Effector memory CD8-positive, alpha-beta T cell (primary cell): ENCODE data around the gene JUND.

Experiments
- ATAC-seq: fragments of 150-1000 bp; cut with Tn5 transposase; replicated peaks from 2 replicates; pipeline ENCODE4 v1.10.0; 2021; ENCODE audit warnings: mild to moderate bottlenecking, moderate library complexity
- DNase-seq, 3 experiments: peaks; one replicate each; pipeline ENCODE4 v3.0.0; 2021
- H3K27ac Mint-ChIP-seq, 2 donors: one replicate each; pipeline ENCODE4 v1.8.0; 2022; ENCODE audit warnings: mild to moderate bottlenecking in 2 of 2, mixed read lengths in 2 of 2, moderate library complexity in 2 of 2
- H3K27me3 Mint-ChIP-seq, 2 donors: one replicate each; pipeline ENCODE4 v1.8.0; 2022; ENCODE audit warnings: mixed read lengths in 2 of 2
- H3K36me3 Mint-ChIP-seq: one replicate; pipeline ENCODE4 v1.8.0; 2022; ENCODE audit warnings: mild to moderate bottlenecking, moderate library complexity, mixed read lengths; ENCODE audit not compliant: insufficient read depth
- H3K4me1 Mint-ChIP-seq, 2 donors: one replicate each; pipeline ENCODE4 v1.8.0; 2022; ENCODE audit warnings: low read depth in 2 of 2, mixed read lengths in 2 of 2
- H3K4me3 Mint-ChIP-seq, 2 donors: one replicate each; pipeline ENCODE4 v1.8.0; 2022; ENCODE audit warnings: mild to moderate bottlenecking in 2 of 2, mixed read lengths in 2 of 2, moderate library complexity in 2 of 2
- H3K9me3 Mint-ChIP-seq, 2 donors: one replicate each; pipeline ENCODE4 v1.8.0; 2022; ENCODE audit warnings: mixed read lengths in 2 of 2

The JUND gene

GRCh38 chr19:18252370-18252717 is 29.1 kb downstream of the JUND start:
- ATAC-seq (no peak), DNase-seq (no peak)
- H3K27me3 Mint-ChIP-seq = peaks cover 23 to 57% of the 10 kb centered on the region in 2 donors
- H3K36me3 Mint-ChIP-seq = peaks cover 8% of the 10 kb centered on the region
- H3K9me3 Mint-ChIP-seq = no peaks in the 10 kb centered on the region
- H3K27ac Mint-ChIP-seq = no peak overlapping the region
- H3K4me1 Mint-ChIP-seq = peaks cover 3 to 6% of the 10 kb centered on the region in 2 donors
- H3K4me3 Mint-ChIP-seq = no peak overlapping the region

GRCh38 chr19:18251587-18252369 is 29.6 kb downstream of the JUND start:
- Mint-ChIP-seq H3K9me3 (no peaks in the 10 kb centered on the region), H3K4me1 (peaks cover 3 to 6% of the 10 kb centered on the region in 2 donors), H3K27me3 (peaks cover 23 to 57% of the 10 kb centered on the region in 2 donors), H3K27ac (no peak overlapping the region), H3K4me3 (no peak overlapping the region), H3K36me3 (peaks cover 8% of the 10 kb centered on the region)
- ATAC-seq = peak; percentile 89
- peak; percentile 82 to 84 (median 82) for DNase-seq

GRCh38 chr19:18249834-18250233 is 31.6 kb downstream of the JUND start:
- no peak overlapping the region for H3K27ac Mint-ChIP-seq
- H3K4me3 Mint-ChIP-seq = no peak overlapping the region
- no peaks in the 10 kb centered on the region for H3K9me3 Mint-ChIP-seq
- peaks cover 3% of the 10 kb centered on the region in 2 donors for H3K4me1 Mint-ChIP-seq
- H3K27me3 Mint-ChIP-seq = peaks cover 17 to 48% of the 10 kb centered on the region in 2 donors
- peaks cover 8% of the 10 kb centered on the region for H3K36me3 Mint-ChIP-seq
- DNase-seq (no peak), ATAC-seq (no peak)

- no peaks in the 10 kb centered on the region for H3K4me1 Mint-ChIP-seq
- ATAC-seq (no peak), DNase-seq (no peak)
- no peaks in the 10 kb centered on the region for H3K9me3 Mint-ChIP-seq
- no peak overlapping the region for H3K4me3 Mint-ChIP-seq
- peaks cover 13% of the 10 kb centered on the region in 2 donors for H3K27me3 Mint-ChIP-seq
- H3K27ac Mint-ChIP-seq = no peak overlapping the region
- no peaks in the 10 kb centered on the region for H3K36me3 Mint-ChIP-seq
Observed at GRCh38 chr19:18245297-18245696, 36.1 kb downstream of the JUND start.

- Mint-ChIP-seq H3K36me3 (no peaks in the 10 kb centered on the region), H3K4me1 (no peaks in the 10 kb centered on the region), H3K9me3 (no peaks in the 10 kb centered on the region), H3K4me3 (no peak overlapping the region), H3K27me3 (peaks cover 34 to 38% of the 10 kb centered on the region in 2 donors), H3K27ac (no peak overlapping the region)
- ATAC-seq (no peak), DNase-seq (no peak)
Observed at GRCh38 chr19:18239303-18239702, 42.1 kb downstream of the JUND start.

- H3K27me3 Mint-ChIP-seq = peaks cover 67 to 84% of the 10 kb centered on the region in 2 donors
- no peak overlapping the region for H3K27ac Mint-ChIP-seq
- H3K4me1 Mint-ChIP-seq = peaks cover 0 to 9% of the 10 kb centered on the region in 2 donors
- H3K36me3 Mint-ChIP-seq = no peaks in the 10 kb centered on the region
- peaks cover 2 to 7% of the 10 kb centered on the region in 2 donors for H3K9me3 Mint-ChIP-seq
- DNase-seq (no peak), ATAC-seq (no peak)
- no peak overlapping the region for H3K4me3 Mint-ChIP-seq
Observed at GRCh38 chr19:18234194-18234593, 47.2 kb downstream of the JUND start.

GRCh38 chr19:18233224-18233825 is 48.1 kb downstream of the JUND start:
- Mint-ChIP-seq H3K36me3 (no peaks in the 10 kb centered on the region), H3K4me1 (peaks cover 0 to 9% of the 10 kb centered on the region in 2 donors), H3K27ac (peak overlapping the region in 1 of 2 donors; percentile 23), H3K27me3 (peaks cover 63 to 80% of the 10 kb centered on the region in 2 donors), H3K9me3 (peaks cover 2 to 7% of the 10 kb centered on the region in 2 donors), H3K4me3 (peak overlapping the region in 1 of 2 donors; percentile 10)
- ATAC-seq (peak; percentile 66), DNase-seq (peak; percentile 42 to 52 (median 46))

GRCh38 chr19:18232540-18233223 is 48.7 kb downstream of the JUND start:
- peak; percentile 10 for ATAC-seq
- Mint-ChIP-seq H3K4me1 (peaks cover 0 to 9% of the 10 kb centered on the region in 2 donors), H3K27ac (peak overlapping the region in 1 of 2 donors; percentile 23), H3K9me3 (peaks cover 2 to 7% of the 10 kb centered on the region in 2 donors), H3K27me3 (peaks cover 67 to 86% of the 10 kb centered on the region in 2 donors), H3K4me3 (no peak overlapping the region), H3K36me3 (no peaks in the 10 kb centered on the region)
- no peak for DNase-seq

- Mint-ChIP-seq H3K27me3 (peaks cover 74 to 90% of the 10 kb centered on the region in 2 donors), H3K9me3 (peaks cover 2 to 7% of the 10 kb centered on the region in 2 donors), H3K27ac (no peak overlapping the region), H3K36me3 (peaks cover 2% of the 10 kb centered on the region), H3K4me3 (no peak overlapping the region), H3K4me1 (peaks cover 0 to 11% of the 10 kb centered on the region in 2 donors)
- ATAC-seq = no peak
- no peak for DNase-seq
Observed at GRCh38 chr19:18231775-18232174, 49.6 kb downstream of the JUND start.

- Mint-ChIP-seq H3K36me3 (peaks cover 2% of the 10 kb centered on the region), H3K4me1 (peaks cover 0 to 11% of the 10 kb centered on the region in 2 donors), H3K4me3 (no peak overlapping the region), H3K9me3 (peaks cover 2 to 7% of the 10 kb centered on the region in 2 donors), H3K27me3 (peaks cover 71 to 90% of the 10 kb centered on the region in 2 donors), H3K27ac (no peak overlapping the region)
- no peak for ATAC-seq
- no peak for DNase-seq
Observed at GRCh38 chr19:18230941-18231734, 50.3 kb downstream of the JUND start.

GRCh38 chr19:18229915-18230314 is 51.5 kb downstream of the JUND start:
- H3K4me3 Mint-ChIP-seq = no peak overlapping the region
- H3K27me3 Mint-ChIP-seq = peaks cover 70 to 90% of the 10 kb centered on the region in 2 donors
- ATAC-seq = no peak
- H3K4me1 Mint-ChIP-seq = peaks cover 7 to 18% of the 10 kb centered on the region in 2 donors
- H3K27ac Mint-ChIP-seq = no peak overlapping the region
- peaks cover 2 to 7% of the 10 kb centered on the region in 2 donors for H3K9me3 Mint-ChIP-seq
- DNase-seq = no peak
- peaks cover 2% of the 10 kb centered on the region for H3K36me3 Mint-ChIP-seq
